SK-N-SH (cell line): ENCODE data around the gene SFRP2. TPM values are rescaled to one million over a fixed set of nuclear protein-coding genes. Genes with fewer than 3 reads are reported as not detected.

Source experiments
- CTCF ChIA-PET: fragments of 300-600, 350-600 bp; formaldehyde crosslinking; extraction: SDS; loops from one replicate; lab custom pipeline; 2021; lab: Yijun Ruan, JAX
- POLR2A ChIA-PET: fragments of 350-600 bp; sonication (Branson Sonifier 250); formaldehyde crosslinking; extraction: SDS; loops from one replicate; lab custom pipeline; 2020; ENCODE audit warnings: antibody characterized with exemption, inconsistent platforms; lab: Yijun Ruan, JAX
- DNase-seq: peaks from one replicate; pipeline ENCODE4 v3.0.0; 2012
- H2AFZ ChIP-seq: fragments of 200-600 bp; sonication (generic); 2 replicates; pipeline ENCODE4 v1.8.1; 2016; ENCODE audit warnings: antibody characterized with exemption, mild to moderate bottlenecking, low read depth
- H3F3A ChIP-seq: fragments of 200-600 bp; sonication (generic); replicated peaks from 2 replicates; pipeline ENCODE3; 2016; ENCODE audit warnings: antibody characterized with exemption, mild to moderate bottlenecking; ENCODE audit not compliant: insufficient read depth
- H3K27ac ChIP-seq, 2 experiments: fragments of 200-500 bp in 1 of 2; fragments of 200-600 bp in 1 of 2; sonication (Bioruptor generic) in 1 of 2; sonication (generic), shearing (Covaris generic) in 1 of 2; 2 replicates each; pipeline versions ENCODE4 v1.5.1 to v1.6.1; 2014 to 2016; ENCODE audit warnings: low read depth in 2 of 2, inconsistent platforms in 1 of 2, low read length in 1 of 2, mild to moderate bottlenecking in 1 of 2, mixed read lengths in 1 of 2
- H3K27me3 ChIP-seq: fragments of 200-600 bp; sonication (generic), shearing (Covaris generic); 2 replicates; pipeline ENCODE4 v1.6.1; 2016; ENCODE audit warnings: mixed run types; ENCODE audit not compliant: insufficient read depth
- H3K36me3 ChIP-seq, 2 experiments: fragments of 200-500 bp in 1 of 2; fragments of 200-600 bp in 1 of 2; sonication (Bioruptor generic) in 1 of 2; sonication (generic) in 1 of 2; replicated peaks in 1 of 2; 2 replicates each; pipeline versions ENCODE3 to v1.5.1; 2014 to 2016; ENCODE audit warnings: low read length in 1 of 2, mild to moderate bottlenecking in 1 of 2; ENCODE audit not compliant: insufficient read depth in 2 of 2, control insufficient read depth in 1 of 2
- H3K4me1 ChIP-seq, 2 experiments: fragments of 200-500 bp in 1 of 2; fragments of 200-600 bp in 1 of 2; sonication (Bioruptor generic) in 1 of 2; sonication (generic), shearing (Covaris generic) in 1 of 2; 2 replicates each; pipeline versions ENCODE4 v1.5.1 to v1.6.1; 2014 to 2016; ENCODE audit warnings: low read depth in 1 of 2, low read length in 1 of 2, mixed run types in 1 of 2; ENCODE audit not compliant: insufficient read depth in 2 of 2, control insufficient read depth in 1 of 2
- H3K4me2 ChIP-seq: fragments of 200-600 bp; sonication (generic), shearing (Covaris generic); 2 replicates; pipeline ENCODE4 v1.6.1; 2017; ENCODE audit warnings: mixed run types
- H3K4me3 ChIP-seq, 2 experiments: fragments of 200-500 bp in 1 of 2; fragments of 200-600 bp in 1 of 2; sonication (Bioruptor generic) in 1 of 2; sonication (generic), shearing (Covaris generic) in 1 of 2; 2 replicates each; pipeline versions ENCODE4 v1.5.1 to v1.8.1; 2014 to 2016; ENCODE audit warnings: low read depth in 2 of 2, inconsistent platforms in 1 of 2, low read length in 1 of 2, mild to moderate bottlenecking in 1 of 2, mixed read lengths in 1 of 2, moderate library complexity in 1 of 2
- H3K79me2 ChIP-seq: fragments of 200-600 bp; sonication (generic); 2 replicates; pipeline ENCODE4 v1.8.1; 2017; ENCODE audit warnings: mild to moderate bottlenecking; ENCODE audit not compliant: insufficient read depth
- H3K9ac ChIP-seq: fragments of 200-600 bp; sonication (generic); 2 replicates; pipeline ENCODE4 v1.6.1; 2017; ENCODE audit warnings: mixed run types
- H3K9me2 ChIP-seq: fragments of 200-600 bp; sonication (generic); 2 replicates; pipeline ENCODE4 v1.6.1; 2017; ENCODE audit warnings: mixed run types
- H3K9me3 ChIP-seq: fragments of 200-600 bp; sonication (generic); 2 replicates; pipeline ENCODE4 v1.6.1; 2017; ENCODE audit warnings: mixed run types, mild to moderate bottlenecking, moderate library complexity
- H4K20me1 ChIP-seq: fragments of 200-600 bp; sonication (generic); 2 replicates; pipeline ENCODE4 v1.6.1; 2017; ENCODE audit warnings: mild to moderate bottlenecking, mixed run types; ENCODE audit not compliant: insufficient read depth
- CHD2 ChIP-seq: fragments of 150-350 bp; IDR thresholded peaks from 2 replicates; pipeline ENCODE4 v1.6.1; 2018; ENCODE audit warnings: low read length; ENCODE audit not compliant: partially characterized antibody
- FOXJ3 ChIP-seq: sonication (generic); formaldehyde crosslinking; IDR thresholded peaks from 2 replicates; pipeline ENCODE4 v1.5.1; 2020; ENCODE audit warnings: mild to moderate bottlenecking, missing genetic modification reagents
- FOXM1 ChIP-seq: IDR thresholded peaks from 2 replicates; pipeline ENCODE4 v1.4.0; 2012; ENCODE audit warnings: low read depth, mild to moderate bottlenecking
- NRF1 ChIP-seq: IDR thresholded peaks from 2 replicates; pipeline ENCODE4 v1.6.1; 2012; ENCODE audit warnings: low read depth, mild to moderate bottlenecking, low read length
- POLR2AphosphoS5 ChIP-seq: IDR thresholded peaks from 2 replicates; pipeline ENCODE4 v1.6.1; 2012; ENCODE audit warnings: low read depth, low read length
- RCOR1 ChIP-seq: fragments of 150-350 bp; IDR thresholded peaks from 2 replicates; pipeline ENCODE4 v1.6.1; 2017; ENCODE audit warnings: antibody characterized with exemption, low read length
- RFX5 ChIP-seq: IDR thresholded peaks from 2 replicates; pipeline ENCODE4 v1.6.1; 2012; ENCODE audit warnings: mild to moderate bottlenecking, improper control_type of control experiment, low read length
- SIN3A ChIP-seq: IDR thresholded peaks from 2 replicates; pipeline ENCODE4 v1.6.1; 2012; ENCODE audit warnings: low read depth, mild to moderate bottlenecking, low read length, moderate library complexity, borderline replicate concordance
- WGBS: methylation state at CpG from one replicate; pipeline ENCODE4 v1.1.6; 2017; ENCODE audit warnings: low lambda C conversion rate; 5-methylcytosine and 5-hydroxymethylcytosine counted together
- polyA plus RNA-seq, 3 experiments: library from polyadenylated mRNA; depleted of rRNA; stranded (reverse); fragments of >200 nt; gene quantifications; 2 replicates each; pipeline ENCODE4 v1.2.3, GENCODE V29; 2012
- TF ChIP-seq, protein P1 (sequence below): IDR thresholded peaks from 2 replicates; pipeline ENCODE4 v1.4.0; 2012; ENCODE audit warnings: low read depth, borderline replicate concordance
- TF ChIP-seq, protein P2 (sequence below): IDR thresholded peaks from 2 replicates; pipeline ENCODE4 v1.4.0; 2012; ENCODE audit warnings: low read depth, borderline replicate concordance
- TF ChIP-seq, protein P3 (sequence below): IDR thresholded peaks from 2 replicates; pipeline ENCODE4; 2012
- TF ChIP-seq, protein P4 (sequence below): fragments of 150-350 bp; IDR thresholded peaks from 2 replicates; pipeline ENCODE4 v1.6.1; 2016; ENCODE audit warnings: mild to moderate bottlenecking, low read depth, low read length
- TF ChIP-seq, protein P5 (sequence below): fragments of 200-600 bp; sonication (generic); IDR thresholded peaks from 2 replicates; pipeline ENCODE4 v1.6.1; 2017; ENCODE audit warnings: antibody characterized with exemption, mild to moderate bottlenecking, moderate library complexity
- TF ChIP-seq, protein P6 (sequence below): IDR thresholded peaks from 2 replicates; pipeline ENCODE4 v1.6.1; 2012; ENCODE audit warnings: mild to moderate bottlenecking, low read depth, low read length, moderate library complexity
- TF ChIP-seq, protein P7 (sequence below): IDR thresholded peaks from 2 replicates; pipeline ENCODE4 v1.4.0; 2012; ENCODE audit warnings: low read depth

SFRP2 gene
- polyA plus RNA-seq, 1 of the 3 experiments (the other 2 are of a cell fraction): not detected

DNA sequence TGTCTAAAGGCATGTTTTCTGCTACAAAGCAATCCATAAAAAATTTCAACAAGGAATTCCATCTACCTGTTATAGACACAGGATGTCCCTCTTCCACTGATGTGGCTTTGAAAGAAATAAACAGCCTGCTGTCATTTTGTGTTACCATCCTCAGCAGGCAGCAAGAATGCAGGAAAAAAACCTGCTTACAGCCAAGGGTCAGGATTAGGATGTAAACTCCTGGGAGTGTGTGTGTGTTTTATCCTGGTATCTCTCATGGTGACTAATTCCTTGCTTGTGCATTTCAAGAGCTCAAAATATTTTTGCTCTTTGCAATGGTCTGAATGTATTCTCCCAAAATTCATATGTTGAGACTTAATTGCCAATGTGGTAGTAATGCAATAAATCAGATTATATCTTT is 28.6 kb upstream of the SFRP2 start:
- TF ChIP-seq, protein P1, sequence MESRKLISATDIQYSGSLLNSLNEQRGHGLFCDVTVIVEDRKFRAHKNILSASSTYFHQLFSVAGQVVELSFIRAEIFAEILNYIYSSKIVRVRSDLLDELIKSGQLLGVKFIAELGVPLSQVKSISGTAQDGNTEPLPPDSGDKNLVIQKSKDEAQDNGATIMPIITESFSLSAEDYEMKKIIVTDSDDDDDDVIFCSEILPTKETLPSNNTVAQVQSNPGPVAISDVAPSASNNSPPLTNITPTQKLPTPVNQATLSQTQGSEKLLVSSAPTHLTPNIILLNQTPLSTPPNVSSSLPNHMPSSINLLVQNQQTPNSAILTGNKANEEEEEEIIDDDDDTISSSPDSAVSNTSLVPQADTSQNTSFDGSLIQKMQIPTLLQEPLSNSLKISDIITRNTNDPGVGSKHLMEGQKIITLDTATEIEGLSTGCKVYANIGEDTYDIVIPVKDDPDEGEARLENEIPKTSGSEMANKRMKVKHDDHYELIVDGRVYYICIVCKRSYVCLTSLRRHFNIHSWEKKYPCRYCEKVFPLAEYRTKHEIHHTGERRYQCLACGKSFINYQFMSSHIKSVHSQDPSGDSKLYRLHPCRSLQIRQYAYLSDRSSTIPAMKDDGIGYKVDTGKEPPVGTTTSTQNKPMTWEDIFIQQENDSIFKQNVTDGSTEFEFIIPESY: no peak
- TF ChIP-seq, protein P2, sequence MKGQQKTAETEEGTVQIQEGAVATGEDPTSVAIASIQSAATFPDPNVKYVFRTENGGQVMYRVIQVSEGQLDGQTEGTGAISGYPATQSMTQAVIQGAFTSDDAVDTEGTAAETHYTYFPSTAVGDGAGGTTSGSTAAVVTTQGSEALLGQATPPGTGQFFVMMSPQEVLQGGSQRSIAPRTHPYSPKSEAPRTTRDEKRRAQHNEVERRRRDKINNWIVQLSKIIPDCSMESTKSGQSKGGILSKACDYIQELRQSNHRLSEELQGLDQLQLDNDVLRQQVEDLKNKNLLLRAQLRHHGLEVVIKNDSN: no peak
- TF ChIP-seq SIN3A: no peak
- Histone ChIP-seq H3F3A (no peaks in the 10 kb centered on the region), H4K20me1 (no peaks in the 10 kb centered on the region), H3K9ac (no peak overlapping the region), H3K9me2 (no peaks in the 10 kb centered on the region), H3K4me2 (no peak overlapping the region), H3K4me1 (no peaks in the 10 kb centered on the region), H3K36me3 (no peaks in the 10 kb centered on the region), H3K9me3 (0 out of 2 replicates have a peak, but pooled peaks cover 2% of the 10 kb centered on the region), H3K27me3 (no peaks in the 10 kb centered on the region), H3K79me2 (no peaks in the 10 kb centered on the region), H3K27ac (no peak overlapping the region), H3K4me3 (no peak overlapping the region), H2AFZ (no peak overlapping the region)
- no peak for DNase-seq
- CTCF ChIA-PET: no interaction called here
- POLR2A ChIA-PET: no interaction called here

DNA sequence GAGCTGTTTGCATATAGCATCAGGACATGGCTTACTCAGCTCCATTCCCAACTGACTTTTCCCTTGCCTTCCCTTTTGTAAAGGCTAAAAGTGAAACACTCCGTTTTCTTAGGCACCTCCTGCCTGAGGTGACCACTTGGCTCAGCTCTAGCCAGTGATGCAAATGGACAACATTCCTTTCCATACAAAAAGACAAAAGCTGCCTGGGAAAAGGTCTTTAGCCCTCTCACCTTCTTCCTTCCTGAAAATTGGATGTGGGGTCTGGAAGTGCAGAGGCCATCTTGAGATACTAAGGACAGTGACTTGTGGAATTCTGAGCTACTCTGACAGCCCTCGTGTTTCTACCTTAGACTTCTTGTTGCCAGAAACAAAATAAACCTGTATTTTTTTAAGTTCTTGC is 27.7 kb upstream of the SFRP2 start:
- Histone ChIP-seq H4K20me1 (no peaks in the 10 kb centered on the region), H3K9me2 (no peaks in the 10 kb centered on the region), H3K9me3 (0 out of 2 replicates have a peak, but pooled peaks cover 2% of the 10 kb centered on the region), H3K27me3 (no peaks in the 10 kb centered on the region), H3K4me1 (no peaks in the 10 kb centered on the region), H3K9ac (no peak overlapping the region), H2AFZ (no peak overlapping the region), H3F3A (no peaks in the 10 kb centered on the region), H3K4me3 (no peak overlapping the region), H3K4me2 (no peak overlapping the region), H3K27ac (no peak overlapping the region), H3K36me3 (no peaks in the 10 kb centered on the region), H3K79me2 (no peaks in the 10 kb centered on the region)
- DNase-seq: no peak
- 0% methylated on average over 2 of the region's 2 CpGs for WGBS
- POLR2A ChIA-PET: no interaction called here
- CTCF ChIA-PET: interaction anchor here (0.6 kb wide), 1 partner anchor 10 kb away, joined by 3 read pairs; no protein-coding TSS in a partner anchor
- no peak for TF ChIP-seq SIN3A
- TF ChIP-seq, protein P3, sequence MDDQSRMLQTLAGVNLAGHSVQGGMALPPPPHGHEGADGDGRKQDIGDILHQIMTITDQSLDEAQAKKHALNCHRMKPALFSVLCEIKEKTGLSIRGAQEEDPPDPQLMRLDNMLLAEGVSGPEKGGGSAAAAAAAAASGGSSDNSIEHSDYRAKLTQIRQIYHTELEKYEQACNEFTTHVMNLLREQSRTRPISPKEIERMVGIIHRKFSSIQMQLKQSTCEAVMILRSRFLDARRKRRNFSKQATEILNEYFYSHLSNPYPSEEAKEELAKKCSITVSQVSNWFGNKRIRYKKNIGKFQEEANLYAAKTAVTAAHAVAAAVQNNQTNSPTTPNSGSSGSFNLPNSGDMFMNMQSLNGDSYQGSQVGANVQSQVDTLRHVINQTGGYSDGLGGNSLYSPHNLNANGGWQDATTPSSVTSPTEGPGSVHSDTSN: no peak
- TF ChIP-seq RCOR1: no peak
- TF ChIP-seq, protein P4, sequence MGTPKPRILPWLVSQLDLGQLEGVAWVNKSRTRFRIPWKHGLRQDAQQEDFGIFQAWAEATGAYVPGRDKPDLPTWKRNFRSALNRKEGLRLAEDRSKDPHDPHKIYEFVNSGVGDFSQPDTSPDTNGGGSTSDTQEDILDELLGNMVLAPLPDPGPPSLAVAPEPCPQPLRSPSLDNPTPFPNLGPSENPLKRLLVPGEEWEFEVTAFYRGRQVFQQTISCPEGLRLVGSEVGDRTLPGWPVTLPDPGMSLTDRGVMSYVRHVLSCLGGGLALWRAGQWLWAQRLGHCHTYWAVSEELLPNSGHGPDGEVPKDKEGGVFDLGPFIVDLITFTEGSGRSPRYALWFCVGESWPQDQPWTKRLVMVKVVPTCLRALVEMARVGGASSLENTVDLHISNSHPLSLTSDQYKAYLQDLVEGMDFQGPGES: no peak
- TF ChIP-seq CHD2: no peak
- no peak for TF ChIP-seq FOXM1
- TF ChIP-seq NRF1: no peak
- TF ChIP-seq, protein P5, sequence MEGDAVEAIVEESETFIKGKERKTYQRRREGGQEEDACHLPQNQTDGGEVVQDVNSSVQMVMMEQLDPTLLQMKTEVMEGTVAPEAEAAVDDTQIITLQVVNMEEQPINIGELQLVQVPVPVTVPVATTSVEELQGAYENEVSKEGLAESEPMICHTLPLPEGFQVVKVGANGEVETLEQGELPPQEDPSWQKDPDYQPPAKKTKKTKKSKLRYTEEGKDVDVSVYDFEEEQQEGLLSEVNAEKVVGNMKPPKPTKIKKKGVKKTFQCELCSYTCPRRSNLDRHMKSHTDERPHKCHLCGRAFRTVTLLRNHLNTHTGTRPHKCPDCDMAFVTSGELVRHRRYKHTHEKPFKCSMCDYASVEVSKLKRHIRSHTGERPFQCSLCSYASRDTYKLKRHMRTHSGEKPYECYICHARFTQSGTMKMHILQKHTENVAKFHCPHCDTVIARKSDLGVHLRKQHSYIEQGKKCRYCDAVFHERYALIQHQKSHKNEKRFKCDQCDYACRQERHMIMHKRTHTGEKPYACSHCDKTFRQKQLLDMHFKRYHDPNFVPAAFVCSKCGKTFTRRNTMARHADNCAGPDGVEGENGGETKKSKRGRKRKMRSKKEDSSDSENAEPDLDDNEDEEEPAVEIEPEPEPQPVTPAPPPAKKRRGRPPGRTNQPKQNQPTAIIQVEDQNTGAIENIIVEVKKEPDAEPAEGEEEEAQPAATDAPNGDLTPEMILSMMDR: no peak
- TF ChIP-seq, protein P6, sequence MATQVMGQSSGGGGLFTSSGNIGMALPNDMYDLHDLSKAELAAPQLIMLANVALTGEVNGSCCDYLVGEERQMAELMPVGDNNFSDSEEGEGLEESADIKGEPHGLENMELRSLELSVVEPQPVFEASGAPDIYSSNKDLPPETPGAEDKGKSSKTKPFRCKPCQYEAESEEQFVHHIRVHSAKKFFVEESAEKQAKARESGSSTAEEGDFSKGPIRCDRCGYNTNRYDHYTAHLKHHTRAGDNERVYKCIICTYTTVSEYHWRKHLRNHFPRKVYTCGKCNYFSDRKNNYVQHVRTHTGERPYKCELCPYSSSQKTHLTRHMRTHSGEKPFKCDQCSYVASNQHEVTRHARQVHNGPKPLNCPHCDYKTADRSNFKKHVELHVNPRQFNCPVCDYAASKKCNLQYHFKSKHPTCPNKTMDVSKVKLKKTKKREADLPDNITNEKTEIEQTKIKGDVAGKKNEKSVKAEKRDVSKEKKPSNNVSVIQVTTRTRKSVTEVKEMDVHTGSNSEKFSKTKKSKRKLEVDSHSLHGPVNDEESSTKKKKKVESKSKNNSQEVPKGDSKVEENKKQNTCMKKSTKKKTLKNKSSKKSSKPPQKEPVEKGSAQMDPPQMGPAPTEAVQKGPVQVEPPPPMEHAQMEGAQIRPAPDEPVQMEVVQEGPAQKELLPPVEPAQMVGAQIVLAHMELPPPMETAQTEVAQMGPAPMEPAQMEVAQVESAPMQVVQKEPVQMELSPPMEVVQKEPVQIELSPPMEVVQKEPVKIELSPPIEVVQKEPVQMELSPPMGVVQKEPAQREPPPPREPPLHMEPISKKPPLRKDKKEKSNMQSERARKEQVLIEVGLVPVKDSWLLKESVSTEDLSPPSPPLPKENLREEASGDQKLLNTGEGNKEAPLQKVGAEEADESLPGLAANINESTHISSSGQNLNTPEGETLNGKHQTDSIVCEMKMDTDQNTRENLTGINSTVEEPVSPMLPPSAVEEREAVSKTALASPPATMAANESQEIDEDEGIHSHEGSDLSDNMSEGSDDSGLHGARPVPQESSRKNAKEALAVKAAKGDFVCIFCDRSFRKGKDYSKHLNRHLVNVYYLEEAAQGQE: no peak
- no peak for TF ChIP-seq RFX5
- no peak for TF ChIP-seq FOXJ3 (CRISPR knock-in tag)
- TF ChIP-seq, protein P2: no peak
- no peak for TF ChIP-seq POLR2AphosphoS5
- TF ChIP-seq, protein P7, sequence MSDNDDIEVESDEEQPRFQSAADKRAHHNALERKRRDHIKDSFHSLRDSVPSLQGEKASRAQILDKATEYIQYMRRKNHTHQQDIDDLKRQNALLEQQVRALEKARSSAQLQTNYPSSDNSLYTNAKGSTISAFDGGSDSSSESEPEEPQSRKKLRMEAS: no peak
